ENCODE results near the gene PYGM. TPM values are rescaled to one million over a fixed set of nuclear protein-coding genes. Genes with fewer than 3 reads are reported as not detected.

PYGM gene
- total and polyA plus RNA-seq, 2 of the 13 experiments (the other 11 are each of a cell fraction or from before 2014, with no cell fraction given) = 0.11 to 0.12 TPM

GRCh38 chr11:64778473-64779298, 18.9 kb upstream of the PYGM start, which contains the start of gene SF1 (continued):
- TF ChIP-seq GLMP (CRISPR knock-in tag; IDR thresholded peaks at IDR 0.05; ENCODE audit: borderline replicate concordance) (no peak), PBX3 (CRISPR knock-in tag; IDR thresholded peaks at IDR 0.05; ENCODE audit: borderline replicate concordance) (no peak), ZNF264 (CRISPR knock-in tag; IDR thresholded peaks at IDR 0.05) (no peak), ZHX1 (CRISPR knock-in tag; IDR thresholded peaks at IDR 0.05; ENCODE audit: low read depth) (peak; percentile 89), FOXO1 (CRISPR knock-in tag; IDR thresholded peaks at IDR 0.05) (no peak; the same call in 1 of the 2 replicates), ZNF644 (CRISPR knock-in tag; IDR thresholded peaks at IDR 0.05; ENCODE audit: low read depth) (no peak), GRHL1 (CRISPR knock-in tag; conservative IDR thresholded peaks at IDR 0.05) (no peak), AHR (CRISPR knock-in tag; IDR thresholded peaks at IDR 0.05) (no peak), PCBP1 (IDR thresholded peaks at IDR 0.05; ENCODE audit: borderline replicate concordance, low read depth, low read length) (no peak), ZFP37 (CRISPR knock-in tag; IDR thresholded peaks at IDR 0.05; ENCODE audit: borderline replicate concordance) (no peak), BRF2 (CRISPR knock-in tag; IDR thresholded peaks at IDR 0.05) (no peak), ZFP1 (CRISPR knock-in tag; IDR thresholded peaks at IDR 0.05) (0 out of 2 replicates have a peak, but pooled peaks have one; percentile 4), NFYC (CRISPR knock-in tag; IDR thresholded peaks at IDR 0.05) (peak; percentile 83), ZNF543 (CRISPR knock-in tag; IDR thresholded peaks at IDR 0.05) (no peak), E2F5 (CRISPR knock-in tag; conservative IDR thresholded peaks at IDR 0.05) (no peak), ZNF275 (CRISPR knock-in tag; IDR thresholded peaks at IDR 0.05; ENCODE audit: borderline replicate concordance) (no peak), GATAD1 (CRISPR knock-in tag; IDR thresholded peaks at IDR 0.05) (peak; percentile 63)

Data from HepG2 (cell line).